Stomach (tissue), 9 donors: Measurements from ENCODE around the gene BCL6B. TPM values are rescaled to one million over a fixed set of nuclear protein-coding genes. Genes with fewer than 3 reads are reported as not detected.

Experiments
- DNase-seq, 2 donors: peaks; one replicate each; pipeline versions ENCODE4 v3.0.0 to v3.0.0-alpha.2; 2013 to 2019
- H3K27ac ChIP-seq, 5 donors: fragments of 200-600 bp in 4 of 5; sonication (generic) in 4 of 5; one replicate each; pipeline ENCODE4 v1.5.1; 2013 to 2019; ENCODE audit warnings: mild to moderate bottlenecking in 1 of 5, moderate library complexity in 1 of 5
- H3K27me3 ChIP-seq, 3 donors: fragments of 200-600 bp; sonication (generic); one replicate each; pipeline ENCODE4 v1.5.1; 2017 to 2019; ENCODE audit warnings: mixed run types in 1 of 3
- H3K36me3 ChIP-seq, 4 donors: fragments of 200-600 bp; sonication (generic); 1 replicate in 3 of 4; 2 replicates in 1 of 4; pipeline ENCODE4 v1.5.1; 2016 to 2019
- H3K4me1 ChIP-seq, 4 donors: fragments of 200-600 bp; sonication (generic); one replicate each; pipeline ENCODE4 v1.5.1; 2016 to 2019
- H3K4me3 ChIP-seq, 4 donors: fragments of 200-600 bp; sonication (generic) in 3 of 4; one replicate each; pipeline ENCODE4 v1.5.1; 2016 to 2019; ENCODE audit warnings: mild to moderate bottlenecking in 1 of 4
- H3K9me3 ChIP-seq, 4 donors: fragments of 200-600 bp; sonication (generic); one replicate each; pipeline ENCODE4 v1.5.1; 2016 to 2019
- EP300 ChIP-seq: sonication (generic); formaldehyde crosslinking; IDR thresholded peaks from one replicate; pipeline ENCODE4 v1.6.1; 2017; ENCODE audit warnings: antibody characterized with exemption
- POLR2A ChIP-seq, 4 donors: fragments of 450-650 bp; IDR thresholded peaks; one replicate each; pipeline ENCODE4 v1.6.1; 2016; ENCODE audit warnings: antibody characterized with exemption in 4 of 4, control low read depth in 2 of 4, mild to moderate bottlenecking in 1 of 4, moderate library complexity in 1 of 4
- POLR2AphosphoS5 ChIP-seq, 3 donors: sonication (generic); formaldehyde crosslinking; IDR thresholded peaks; one replicate each; pipeline ENCODE4 v1.6.1; 2016; ENCODE audit warnings: antibody characterized with exemption in 3 of 3
- WGBS, 5 donors: extraction: QIAGEN DNeasy Blood & Tissue Kit in 3 of 5; methylation state at CpG; one replicate each; pipeline versions ENCODE4 v1.1.5 to v1.1.7; 2013 to 2018; 5-methylcytosine and 5-hydroxymethylcytosine counted together
- intact Hi-C: fragments of 100-400 bp; cut with DNase I; formaldehyde crosslinking; loops from one replicate; pipeline ENCODE4 v1.15.1; 2023; ENCODE audit warnings: low total_unique reads
- polyA plus RNA-seq, 3 donors: library from polyadenylated mRNA; stranded (reverse); fragments of 200-250 nt; gene quantifications; one replicate each; pipeline ENCODE4 v1.2.3, GENCODE V29; 2013
- total RNA-seq, 5 donors: library from RNA; depleted of rRNA; stranded (reverse); fragments of >200 nt; gene quantifications; one replicate each; pipeline versions ENCODE4 v1.1.0 to v1.2.3, GENCODE V29; 2014 to 2016
- TF ChIP-seq, protein P1 (sequence below), 7 experiments: fragments of 450-650 bp in 4 of 7; fragments of 200-600 bp in 3 of 7; sonication (generic) in 3 of 7; IDR thresholded peaks; one replicate each; pipeline ENCODE4 v1.5.1; 2016 to 2019; ENCODE audit warnings: antibody characterized with exemption in 7 of 7, control low read depth in 2 of 7, mild to moderate bottlenecking in 1 of 7
- donor health status: healthy with polysubstance abuse.
- donor health status: Bipolar disorder and iron deficiency.
- donor health status: healthy.

Gene BCL6B
- total and polyA plus RNA-seq, 8 donors = 1.3 to 5.5 (median 3.6) TPM; not detected in 2

DNA sequence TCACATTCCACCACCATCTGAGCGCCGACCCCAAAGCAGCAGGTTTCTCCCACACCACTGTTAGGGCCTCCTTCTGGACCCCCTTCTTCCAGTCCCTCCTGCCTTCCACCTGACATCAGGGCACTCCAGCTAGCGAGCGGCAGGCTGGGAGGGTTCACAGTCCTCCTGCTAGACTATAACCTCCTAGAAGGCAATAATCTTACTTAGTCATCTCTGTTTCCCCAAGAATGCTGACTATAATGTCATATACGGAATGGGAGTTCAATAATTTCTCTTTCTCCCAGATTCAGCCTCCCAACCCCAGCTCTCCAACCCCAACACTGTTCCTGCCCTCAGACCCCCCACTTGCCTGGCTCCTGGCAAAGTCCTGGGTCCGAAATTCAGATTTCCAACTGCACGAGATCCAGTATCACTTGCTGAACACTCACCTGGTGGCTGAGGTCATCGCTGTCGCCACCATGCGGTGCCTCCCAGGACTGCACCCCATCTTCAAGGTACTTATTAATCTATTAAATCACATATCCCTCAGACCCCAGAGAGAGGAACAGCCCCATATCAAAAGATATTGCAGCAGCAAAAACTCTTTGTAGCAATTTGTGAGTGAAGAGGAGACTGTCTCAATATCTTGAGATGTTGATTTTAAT is 21.4 kb upstream of the BCL6B start:
- Histone ChIP-seq H3K4me1 (peaks cover 1 to 9% (median 2%) of the 10 kb centered on the region in 4 donors), H3K27ac (no peak overlapping the region), H3K36me3 (peaks cover 29 to 72% (median 70%) of the 10 kb centered on the region in 4 donors), H3K4me3 (no peak overlapping the region), H3K27me3 (no peaks in the 10 kb centered on the region), H3K9me3 (no peaks in the 10 kb centered on the region)
- intact Hi-C loops = loop anchor here (5.0 to 10.0 kb wide), 2 partner anchors 84 to 337 kb away; no protein-coding TSS in a partner anchor
- TF ChIP-seq, protein P1, sequence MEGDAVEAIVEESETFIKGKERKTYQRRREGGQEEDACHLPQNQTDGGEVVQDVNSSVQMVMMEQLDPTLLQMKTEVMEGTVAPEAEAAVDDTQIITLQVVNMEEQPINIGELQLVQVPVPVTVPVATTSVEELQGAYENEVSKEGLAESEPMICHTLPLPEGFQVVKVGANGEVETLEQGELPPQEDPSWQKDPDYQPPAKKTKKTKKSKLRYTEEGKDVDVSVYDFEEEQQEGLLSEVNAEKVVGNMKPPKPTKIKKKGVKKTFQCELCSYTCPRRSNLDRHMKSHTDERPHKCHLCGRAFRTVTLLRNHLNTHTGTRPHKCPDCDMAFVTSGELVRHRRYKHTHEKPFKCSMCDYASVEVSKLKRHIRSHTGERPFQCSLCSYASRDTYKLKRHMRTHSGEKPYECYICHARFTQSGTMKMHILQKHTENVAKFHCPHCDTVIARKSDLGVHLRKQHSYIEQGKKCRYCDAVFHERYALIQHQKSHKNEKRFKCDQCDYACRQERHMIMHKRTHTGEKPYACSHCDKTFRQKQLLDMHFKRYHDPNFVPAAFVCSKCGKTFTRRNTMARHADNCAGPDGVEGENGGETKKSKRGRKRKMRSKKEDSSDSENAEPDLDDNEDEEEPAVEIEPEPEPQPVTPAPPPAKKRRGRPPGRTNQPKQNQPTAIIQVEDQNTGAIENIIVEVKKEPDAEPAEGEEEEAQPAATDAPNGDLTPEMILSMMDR (IDR thresholded peaks at IDR 0.05) = peak in 3 of 7 experiments; percentile 26 to 32 (median 30)
- no peak for TF ChIP-seq EP300
- peak in 1 of 2 donors; percentile 56 for DNase-seq
- 75 to 78% (median 76%) methylated on average over 10 of the region's 10 CpGs for WGBS, 5 donors

DNA sequence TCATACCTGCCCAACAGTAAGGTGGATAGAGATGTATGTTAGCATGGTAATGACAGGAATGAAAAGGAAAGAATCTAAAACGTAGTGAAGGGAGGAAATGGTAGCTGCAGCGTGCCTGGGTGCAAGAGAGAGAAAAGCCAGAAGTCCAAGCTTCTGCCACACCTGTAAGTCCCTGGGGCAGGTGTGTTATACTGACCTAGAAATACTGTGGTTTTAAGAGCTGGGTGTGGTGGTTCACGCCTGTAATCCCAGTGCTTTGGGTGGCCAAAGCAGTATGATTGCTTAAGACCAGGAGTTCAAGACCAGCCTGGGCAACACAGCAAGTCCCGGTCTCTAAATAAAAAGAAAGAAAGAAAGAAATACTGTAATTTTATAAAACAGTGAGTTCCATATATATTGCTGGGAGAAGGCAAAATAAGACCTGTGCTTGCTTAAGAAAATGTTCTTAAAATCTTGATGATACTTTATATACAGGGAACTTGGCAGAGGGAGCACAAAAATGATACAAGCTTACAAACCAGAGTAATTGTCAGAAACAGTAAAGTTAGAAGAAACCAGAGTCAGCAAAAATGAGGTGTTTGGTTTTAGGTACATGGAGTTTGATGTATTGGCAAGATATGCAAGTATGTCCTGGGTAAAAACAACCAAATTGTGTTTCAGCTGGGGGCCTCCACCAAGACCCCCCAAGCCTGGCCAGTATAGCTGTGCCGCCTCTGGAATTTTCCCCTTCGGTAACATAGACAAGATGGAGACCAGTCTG is 20.4 kb upstream of the BCL6B start:
- Histone ChIP-seq H3K4me3 (no peak overlapping the region), H3K27me3 (no peaks in the 10 kb centered on the region), H3K4me1 (peaks cover 0 to 5% (median 2%) of the 10 kb centered on the region in 4 donors), H3K9me3 (no peaks in the 10 kb centered on the region), H3K36me3 (peaks cover 34 to 73% (median 72%) of the 10 kb centered on the region in 4 donors), H3K27ac (no peak overlapping the region)
- no peak for DNase-seq
- 87 to 97% (median 91%) methylated on average over 6 of the region's 6 CpGs for WGBS, 5 donors
- intact Hi-C loops = loop anchor here (5.0 to 10.0 kb wide), 2 partner anchors 85 to 338 kb away; no protein-coding TSS in a partner anchor
- TF ChIP-seq, protein P1 (IDR thresholded peaks at IDR 0.05) = no peak

DNA sequence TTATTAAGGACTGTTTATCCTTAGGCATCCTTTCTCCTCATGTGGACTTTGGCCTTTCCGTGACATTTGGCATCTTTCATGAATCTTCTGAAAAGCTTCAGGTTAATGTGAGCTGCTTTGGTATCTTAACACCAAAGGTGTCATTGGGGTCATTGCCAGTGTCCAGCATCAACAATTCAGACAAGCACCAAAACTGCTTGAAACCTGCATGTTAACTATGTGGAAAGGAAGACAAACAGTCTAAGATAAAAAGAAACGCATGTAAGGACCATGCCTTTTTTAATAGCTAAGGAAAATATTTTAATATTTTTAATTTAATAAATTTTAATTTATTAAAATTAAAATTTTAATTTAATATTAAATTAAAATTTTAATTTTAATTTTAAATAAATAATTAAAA is 19.1 kb upstream of the BCL6B start:
- WGBS, 5 donors = 88 to 96% (median 91%) methylated on average over 2 of the region's 2 CpGs
- H3K27ac ChIP-seq = no peak overlapping the region
- H3K9me3 ChIP-seq = no peaks in the 10 kb centered on the region
- intact Hi-C loops = loop anchor here (5.0 to 10.0 kb wide), 2 partner anchors 86 to 339 kb away; no protein-coding TSS in a partner anchor
- no peaks in the 10 kb centered on the region for H3K27me3 ChIP-seq
- H3K36me3 ChIP-seq = peaks cover 34 to 77% (median 69%) of the 10 kb centered on the region in 4 donors
- peaks cover 0 to 16% (median 8%) of the 10 kb centered on the region in 4 donors for H3K4me1 ChIP-seq
- TF ChIP-seq, protein P1 (IDR thresholded peaks at IDR 0.05) = no peak
- no peak for TF ChIP-seq POLR2A (IDR thresholded peaks at IDR 0.05)
- no peak for TF ChIP-seq EP300
- no peak for TF ChIP-seq POLR2AphosphoS5 (IDR thresholded peaks at IDR 0.05)
- no peak overlapping the region for H3K4me3 ChIP-seq
- no peak for DNase-seq

DNA sequence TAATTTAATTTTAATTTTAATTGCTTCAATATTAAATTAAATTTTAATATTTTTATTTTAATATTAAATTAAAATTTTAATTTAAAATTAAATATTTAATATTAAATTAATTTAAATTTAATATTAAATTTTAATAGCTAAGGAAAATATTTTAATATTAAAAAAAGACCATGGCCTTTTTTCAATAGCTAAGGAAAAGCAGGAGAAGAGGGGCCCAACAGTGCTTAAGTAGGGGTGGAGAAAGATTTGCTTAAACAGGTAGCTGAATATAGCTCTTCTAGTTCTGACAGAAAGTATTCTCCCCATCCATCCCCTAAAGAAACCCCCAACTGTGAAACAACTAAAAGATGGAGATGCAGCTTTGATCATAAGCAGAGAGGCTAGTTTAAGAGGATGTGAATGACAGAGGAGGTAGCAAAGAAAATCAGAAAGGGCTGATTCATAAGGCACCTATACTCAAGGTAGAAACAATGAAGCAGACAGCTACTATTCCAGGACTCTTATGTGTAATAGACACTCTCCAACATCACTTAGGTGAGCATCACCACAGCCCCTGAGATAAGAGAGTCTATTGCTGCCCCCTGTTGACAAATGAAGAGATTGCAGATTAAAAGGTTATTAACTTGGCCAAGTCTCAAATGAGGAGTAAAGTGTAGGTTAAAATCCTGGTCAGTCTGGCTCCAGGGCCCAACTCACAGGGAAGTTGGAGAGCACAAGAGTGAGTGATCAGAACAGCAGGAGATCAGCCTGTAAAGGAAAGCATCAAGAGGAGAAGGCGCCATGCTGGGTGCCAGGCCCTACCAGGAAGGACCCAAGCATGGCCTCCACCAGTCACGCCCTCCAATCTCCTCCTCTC is 18.2 kb upstream of the BCL6B start:
- TF ChIP-seq, protein P1 (IDR thresholded peaks at IDR 0.05) = peak in 5 of 7 experiments; percentile 15 to 68 (median 48)
- TF ChIP-seq POLR2A (IDR thresholded peaks at IDR 0.05) (no peak), POLR2AphosphoS5 (IDR thresholded peaks at IDR 0.05) (no peak)
- Histone ChIP-seq H3K4me1 (peaks cover 2 to 25% (median 14%) of the 10 kb centered on the region in 4 donors), H3K4me3 (no peak overlapping the region), H3K27ac (no peak overlapping the region), H3K36me3 (peaks cover 25 to 77% (median 69%) of the 10 kb centered on the region in 4 donors), H3K9me3 (no peaks in the 10 kb centered on the region), H3K27me3 (no peaks in the 10 kb centered on the region)
- 77 to 91% (median 85%) methylated on average over 2 of the region's 2 CpGs for WGBS, 5 donors
- peak in 1 of 2 donors; percentile 81 for DNase-seq
- intact Hi-C loops = loop anchor here (5.0 to 10.0 kb wide), 2 partner anchors 87 to 340 kb away; no protein-coding TSS in a partner anchor
